ENCODE data around the gene TRPC3. TPM values are rescaled to one million over a fixed set of nuclear protein-coding genes. Genes with fewer than 3 reads are reported as not detected.
A peak's percentile ranks its signal among the peaks of the same experiment; 100 is the strongest.
"Not testable (repeated sequence)": the region's sequence is repeated elsewhere in the genome, so short reads cannot be mapped to it uniquely, and the experiment has no call there.

TRPC3 gene
- polyA plus RNA-seq, 12 donors, result 0.41 to 2.1 (median 0.81) TPM; not detected in 2

- DNase-seq, result peak; percentile 81
These were observed 1.6 kb downstream of the TRPC3 start for GRCh38 chr4:121950212-121950679.

GRCh38 chr4:121946644-121947043 is 5.2 kb downstream of the TRPC3 start:
- DNase-seq, result no peak

GRCh38 chr4:121943941-121944340 is 7.9 kb downstream of the TRPC3 start:
- no peak for DNase-seq

GRCh38 chr4:121939690-121940089 is 12.2 kb downstream of the TRPC3 start:
- DNase-seq, result no peak

- no peak for DNase-seq
These were observed 13.4 kb downstream of the TRPC3 start for GRCh38 chr4:121938282-121939092.

GRCh38 chr4:121936101-121936500 is 15.8 kb downstream of the TRPC3 start:
- no peak for DNase-seq

GRCh38 chr4:121934635-121935034 is 17.2 kb downstream of the TRPC3 start:
- DNase-seq, result no peak

- no peak for DNase-seq
These were observed 19.5 kb downstream of the TRPC3 start for GRCh38 chr4:121932212-121932974.

- no peak for DNase-seq
These were observed 21.6 kb downstream of the TRPC3 start for GRCh38 chr4:121930304-121930703.

GRCh38 chr4:121927948-121928347 is 23.9 kb downstream of the TRPC3 start:
- DNase-seq, result no peak

GRCh38 chr4:121926490-121926889 is 25.4 kb downstream of the TRPC3 start:
- DNase-seq, result not testable (repeated sequence)

GRCh38 chr4:121923306-121923705 is 28.6 kb downstream of the TRPC3 start:
- DNase-seq, result no peak

- DNase-seq, result no peak
These were observed 38.2 kb downstream of the TRPC3 start for GRCh38 chr4:121913667-121914066.

- DNase-seq, result no peak
These were observed 43.5 kb downstream of the TRPC3 start for GRCh38 chr4:121908346-121908745.

GRCh38 chr4:121900132-121900983 is 51.5 kb downstream of the TRPC3 start:
- peak; percentile 53 for DNase-seq

GRCh38 chr4:121898150-121898549 is 53.7 kb downstream of the TRPC3 start:
- DNase-seq, result no peak

GRCh38 chr4:121888134-121888533 is 63.7 kb downstream of the TRPC3 start:
- no peak for DNase-seq

- DNase-seq, result no peak
These were observed 66.7 kb downstream of the TRPC3 start for GRCh38 chr4:121885115-121885514.

- DNase-seq, result no peak
These were observed 70.7 kb downstream of the TRPC3 start for GRCh38 chr4:121881158-121881557.

- no peak for DNase-seq
These were observed 72.7 kb downstream of the TRPC3 start for GRCh38 chr4:121879135-121879534.

GRCh38 chr4:121877041-121877773 is 74.7 kb downstream of the TRPC3 start:
- DNase-seq, result no peak
